Stimulated activated effector memory CD8-positive, alpha-beta T cell treated with anti-CD3 and anti-CD28 coated beads, Interleukin-12 subunit alpha, Interleukin-12 subunit beta, amount 100 ng/mL, for 72 hours (primary cell): Measurements from ENCODE around the gene OAF.

Experiments used
- ATAC-seq: fragments of 150-1000 bp; cut with Tn5 transposase; 2 replicates; pipeline ENCODE4 v1.10.0; 2021
- DNase-seq, 2 donors: peaks; one replicate each; pipeline ENCODE4 v3.0.0; 2021 to 2022; ENCODE audit warnings: low spot score in 2 of 2
- H3K27ac Mint-ChIP-seq: one replicate; pipeline ENCODE4 v1.8.0; 2022; ENCODE audit warnings: mild to moderate bottlenecking, mixed read lengths
- H3K36me3 Mint-ChIP-seq: one replicate; pipeline ENCODE4 v1.8.0; 2022; ENCODE audit warnings: mild to moderate bottlenecking, mixed read lengths
- H3K4me1 Mint-ChIP-seq: one replicate; pipeline ENCODE4 v1.8.0; 2022; ENCODE audit warnings: mixed read lengths
- H3K4me3 Mint-ChIP-seq: one replicate; pipeline ENCODE4 v1.8.0; 2022; ENCODE audit warnings: mild to moderate bottlenecking, mixed read lengths
- H3K9me3 Mint-ChIP-seq: one replicate; pipeline ENCODE4 v1.8.0; 2022; ENCODE audit warnings: mixed read lengths

OAF gene

GRCh38 chr11:120254788-120255518 lies 44.1 kb downstream of the OAF start:
- DNase-seq (no peak), ATAC-seq (no peak)
- Mint-ChIP-seq H3K27ac (no peak overlapping the region), H3K4me1 (peaks cover 6% of the 10 kb centered on the region), H3K36me3 (no peaks in the 10 kb centered on the region), H3K4me3 (no peak overlapping the region), H3K9me3 (no peaks in the 10 kb centered on the region)

DNA sequence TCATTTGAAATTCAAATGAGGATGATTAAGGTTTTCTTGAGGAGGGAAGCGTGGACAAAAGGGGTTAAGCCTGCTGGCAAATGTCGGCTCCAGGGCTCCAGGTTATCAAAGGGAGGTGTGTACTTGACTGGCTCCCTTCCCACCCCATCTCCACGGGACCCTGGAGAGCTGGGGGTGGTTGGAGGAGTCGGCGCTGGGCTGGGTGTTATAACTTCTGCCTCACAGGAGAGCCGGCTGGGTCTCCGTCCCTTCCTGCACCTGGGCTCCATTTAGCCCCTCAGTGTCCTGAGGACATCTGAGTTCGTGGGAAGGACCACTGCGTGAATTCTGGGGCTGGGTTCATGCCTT lies 44.7 kb downstream of the OAF start:
- no peaks in the 10 kb centered on the region for H3K36me3 Mint-ChIP-seq
- H3K4me3 Mint-ChIP-seq, result no peak overlapping the region
- ATAC-seq, result no peak
- H3K4me1 Mint-ChIP-seq, result peaks cover 6% of the 10 kb centered on the region
- H3K9me3 Mint-ChIP-seq, result no peaks in the 10 kb centered on the region
- no peak overlapping the region for H3K27ac Mint-ChIP-seq
- no peak for DNase-seq

DNA sequence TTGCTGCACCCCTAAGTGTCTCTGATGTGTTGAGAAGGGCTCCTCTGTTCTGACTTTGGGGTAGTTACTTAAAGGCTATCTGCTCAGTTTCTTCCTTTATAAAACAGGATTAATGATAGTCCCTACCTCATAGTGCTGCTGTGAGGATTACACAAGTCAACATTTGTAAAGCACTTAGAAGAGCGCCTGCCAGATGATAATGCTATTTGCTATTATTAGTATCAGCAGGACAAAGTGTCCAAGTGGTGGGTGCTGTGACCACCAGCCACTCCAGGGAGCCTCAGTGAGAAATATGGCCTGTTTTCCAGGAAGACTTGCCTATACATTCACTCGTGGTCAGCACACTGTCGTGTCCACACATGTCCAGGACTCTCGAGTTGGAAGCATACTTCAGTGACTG lies 45.3 kb downstream of the OAF start:
- H3K27ac Mint-ChIP-seq, result no peak overlapping the region

GRCh38 chr11:120256779-120257178 lies 45.9 kb downstream of the OAF start:
- peaks cover 6% of the 10 kb centered on the region for H3K4me1 Mint-ChIP-seq
- H3K36me3 Mint-ChIP-seq, result no peaks in the 10 kb centered on the region
- no peaks in the 10 kb centered on the region for H3K9me3 Mint-ChIP-seq
- no peak overlapping the region for H3K27ac Mint-ChIP-seq
- no peak overlapping the region for H3K4me3 Mint-ChIP-seq
- ATAC-seq, result no peak
- no peak for DNase-seq

More for the DNA sequence above, 45.3 kb downstream of the OAF start:
- H3K4me3 Mint-ChIP-seq, result no peak overlapping the region
- no peak for ATAC-seq
- peaks cover 6% of the 10 kb centered on the region for H3K4me1 Mint-ChIP-seq
- H3K36me3 Mint-ChIP-seq, result no peaks in the 10 kb centered on the region
- DNase-seq, result no peak
- H3K9me3 Mint-ChIP-seq, result no peaks in the 10 kb centered on the region

- no peak for ATAC-seq
- no peak overlapping the region for H3K4me3 Mint-ChIP-seq
- H3K4me1 Mint-ChIP-seq, result peaks cover 6% of the 10 kb centered on the region
- H3K27ac Mint-ChIP-seq, result no peak overlapping the region
- H3K36me3 Mint-ChIP-seq, result no peaks in the 10 kb centered on the region
- DNase-seq, result no peak
- H3K9me3 Mint-ChIP-seq, result no peaks in the 10 kb centered on the region
Measured at GRCh38 chr11:120257346-120257745, 46.5 kb downstream of the OAF start.

GRCh38 chr11:120258661-120259060 lies 47.8 kb downstream of the OAF start:
- Mint-ChIP-seq H3K36me3 (no peaks in the 10 kb centered on the region), H3K9me3 (no peaks in the 10 kb centered on the region), H3K27ac (no peak overlapping the region), H3K4me3 (no peak overlapping the region), H3K4me1 (peaks cover 6% of the 10 kb centered on the region)
- DNase-seq (no peak), ATAC-seq (no peak)

DNA sequence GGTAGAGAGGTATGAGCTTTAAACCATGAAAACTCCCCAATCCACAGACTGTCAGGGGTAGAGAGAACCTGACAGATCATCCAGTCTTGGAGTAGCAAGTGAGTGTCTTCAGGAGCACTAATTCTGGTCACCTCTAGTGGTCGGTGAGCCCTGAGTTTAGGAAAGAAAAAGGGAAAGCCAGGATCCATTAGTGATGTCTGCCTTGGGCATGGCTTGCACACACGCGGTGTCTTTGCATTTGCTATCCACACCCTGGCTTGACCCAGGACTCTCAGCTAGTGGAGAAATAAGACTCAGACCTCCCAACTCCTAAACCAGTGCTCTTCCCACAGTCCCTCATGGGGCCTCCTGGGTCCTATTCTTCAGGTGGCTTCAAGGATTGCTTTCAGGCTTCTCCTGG lies 48.4 kb downstream of the OAF start:
- H3K4me3 Mint-ChIP-seq, result no peak overlapping the region
- peaks cover 6% of the 10 kb centered on the region for H3K4me1 Mint-ChIP-seq
- DNase-seq (no peak), ATAC-seq (no peak)
- no peaks in the 10 kb centered on the region for H3K9me3 Mint-ChIP-seq
- H3K27ac Mint-ChIP-seq, result no peak overlapping the region
- H3K36me3 Mint-ChIP-seq, result no peaks in the 10 kb centered on the region

- DNase-seq, result no peak
- Mint-ChIP-seq H3K36me3 (no peaks in the 10 kb centered on the region), H3K27ac (no peak overlapping the region), H3K4me1 (peaks cover 5% of the 10 kb centered on the region), H3K9me3 (no peaks in the 10 kb centered on the region), H3K4me3 (no peak overlapping the region)
- ATAC-seq, result no peak
Measured at GRCh38 chr11:120259988-120260565, 49.2 kb downstream of the OAF start.

- Mint-ChIP-seq H3K4me1 (no peaks in the 10 kb centered on the region), H3K4me3 (no peak overlapping the region), H3K9me3 (no peaks in the 10 kb centered on the region), H3K36me3 (no peaks in the 10 kb centered on the region), H3K27ac (no peak overlapping the region)
- DNase-seq (no peak), ATAC-seq (no peak)
Measured at GRCh38 chr11:120260616-120261015, 49.8 kb downstream of the OAF start.

DNA sequence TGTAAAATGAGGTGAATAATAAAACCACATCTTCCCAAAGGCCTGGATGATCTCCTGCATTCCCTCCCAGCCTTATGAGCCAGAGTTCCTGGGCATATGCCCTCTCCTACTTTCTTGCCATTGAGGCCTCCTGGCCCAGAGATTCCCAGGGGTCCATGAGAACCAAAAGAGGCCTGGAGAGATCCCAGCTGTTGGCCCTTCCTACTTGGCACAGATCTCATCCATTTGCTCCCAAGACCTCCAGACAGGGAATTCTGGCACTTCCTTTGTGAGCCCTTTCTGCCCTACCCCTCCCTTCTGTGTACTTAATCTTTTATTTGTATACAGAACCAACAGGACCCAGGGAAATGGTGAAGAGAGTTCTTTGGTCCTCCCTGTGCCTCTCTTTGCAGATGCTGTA lies 50.5 kb downstream of the OAF start:
- Mint-ChIP-seq H3K4me1 (no peaks in the 10 kb centered on the region), H3K4me3 (no peak overlapping the region), H3K27ac (no peak overlapping the region), H3K9me3 (no peaks in the 10 kb centered on the region), H3K36me3 (no peaks in the 10 kb centered on the region)
- no peak for ATAC-seq
- DNase-seq, result no peak

DNA sequence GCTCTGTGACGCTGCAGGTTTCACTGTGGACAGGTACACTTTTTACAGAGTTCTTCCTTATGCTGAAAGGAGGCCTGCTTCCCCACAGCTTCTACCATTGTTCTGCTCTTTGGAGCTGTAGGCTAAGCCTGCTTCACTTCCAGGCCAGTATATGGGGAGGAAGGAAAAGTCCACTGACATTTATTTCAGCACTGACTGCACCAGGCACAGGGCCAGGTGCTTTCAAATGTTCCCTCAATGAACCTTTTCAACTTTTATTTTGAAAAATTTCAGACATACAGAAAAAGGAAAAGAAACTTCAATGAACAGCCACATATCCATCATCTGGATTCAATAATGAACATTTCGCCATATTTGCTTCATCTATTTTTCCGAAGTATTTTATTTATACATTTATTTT lies 51.1 kb downstream of the OAF start:
- H3K4me3 Mint-ChIP-seq, result no peak overlapping the region
- DNase-seq, result no peak
- H3K4me1 Mint-ChIP-seq, result no peaks in the 10 kb centered on the region
- no peak overlapping the region for H3K27ac Mint-ChIP-seq
- ATAC-seq, result no peak
- no peaks in the 10 kb centered on the region for H3K36me3 Mint-ChIP-seq
- no peaks in the 10 kb centered on the region for H3K9me3 Mint-ChIP-seq

DNA sequence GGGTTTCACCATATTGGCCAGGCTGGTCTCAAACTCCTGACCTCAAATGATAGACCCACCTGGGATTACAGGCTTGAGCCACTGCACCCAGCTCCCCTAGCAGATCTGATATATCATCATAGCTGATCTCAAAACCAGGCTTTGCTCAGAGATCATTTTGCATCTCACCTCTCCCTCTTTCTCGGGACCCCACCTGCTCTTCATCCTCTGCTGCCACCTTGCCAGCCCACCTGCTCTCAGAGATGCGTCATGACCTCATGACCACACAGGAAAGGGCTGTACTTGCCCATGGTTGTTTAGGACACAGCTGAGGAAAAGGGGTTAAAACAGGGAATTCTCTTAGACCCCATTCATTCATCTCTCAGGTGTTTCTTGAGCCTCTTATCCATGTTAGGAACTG lies 56.5 kb downstream of the OAF start:
- no peak overlapping the region for H3K4me3 Mint-ChIP-seq
- no peaks in the 10 kb centered on the region for H3K9me3 Mint-ChIP-seq
- no peaks in the 10 kb centered on the region for H3K36me3 Mint-ChIP-seq
- no peaks in the 10 kb centered on the region for H3K4me1 Mint-ChIP-seq
- H3K27ac Mint-ChIP-seq, result no peak overlapping the region
- DNase-seq (no peak), ATAC-seq (no peak)

GRCh38 chr11:120268686-120269085 lies 57.9 kb downstream of the OAF start:
- no peak overlapping the region for H3K27ac Mint-ChIP-seq

GRCh38 chr11:120270386-120270785 lies 59.6 kb downstream of the OAF start:
- no peak overlapping the region for H3K27ac Mint-ChIP-seq
- ATAC-seq, result no peak

More at GRCh38 chr11:120268686-120269085, 57.9 kb downstream of the OAF start:
- Mint-ChIP-seq H3K36me3 (no peaks in the 10 kb centered on the region), H3K4me1 (no peaks in the 10 kb centered on the region), H3K9me3 (no peaks in the 10 kb centered on the region), H3K4me3 (no peak overlapping the region)
- no peak for ATAC-seq
- DNase-seq, result no peak

GRCh38 chr11:120271672-120272071 lies 60.8 kb downstream of the OAF start:
- Mint-ChIP-seq H3K4me3 (no peak overlapping the region), H3K9me3 (no peaks in the 10 kb centered on the region), H3K4me1 (no peaks in the 10 kb centered on the region), H3K27ac (no peak overlapping the region), H3K36me3 (no peaks in the 10 kb centered on the region)
- DNase-seq (no peak), ATAC-seq (no peak)

More at GRCh38 chr11:120270386-120270785, 59.6 kb downstream of the OAF start:
- Mint-ChIP-seq H3K36me3 (no peaks in the 10 kb centered on the region), H3K9me3 (no peaks in the 10 kb centered on the region), H3K4me1 (no peaks in the 10 kb centered on the region), H3K4me3 (no peak overlapping the region)
- no peak for DNase-seq

GRCh38 chr11:120272303-120272702 lies 61.5 kb downstream of the OAF start:
- Mint-ChIP-seq H3K4me1 (no peaks in the 10 kb centered on the region), H3K9me3 (no peaks in the 10 kb centered on the region), H3K4me3 (no peak overlapping the region), H3K27ac (no peak overlapping the region), H3K36me3 (no peaks in the 10 kb centered on the region)
- ATAC-seq (no peak), DNase-seq (no peak)
